Stomach (tissue), 9 donors: Measurements from ENCODE around the gene NIPAL3. TPM values are rescaled to one million over a fixed set of nuclear protein-coding genes. Genes with fewer than 3 reads are reported as not detected.

ENCODE experiments used
- DNase-seq, 2 donors: peaks; one replicate each; pipeline versions ENCODE4 v3.0.0 to v3.0.0-alpha.2; 2013 to 2019
- H3K27ac ChIP-seq, 5 donors: fragments of 200-600 bp in 4 of 5; sonication (generic) in 4 of 5; one replicate each; pipeline ENCODE4 v1.5.1; 2013 to 2019; ENCODE audit warnings: mild to moderate bottlenecking in 1 of 5, moderate library complexity in 1 of 5
- H3K27me3 ChIP-seq, 3 donors: fragments of 200-600 bp; sonication (generic); one replicate each; pipeline ENCODE4 v1.5.1; 2017 to 2019; ENCODE audit warnings: mixed run types in 1 of 3
- H3K36me3 ChIP-seq, 4 donors: fragments of 200-600 bp; sonication (generic); 1 replicate in 3 of 4; 2 replicates in 1 of 4; pipeline ENCODE4 v1.5.1; 2016 to 2019
- H3K4me1 ChIP-seq, 4 donors: fragments of 200-600 bp; sonication (generic); one replicate each; pipeline ENCODE4 v1.5.1; 2016 to 2019
- H3K4me3 ChIP-seq, 4 donors: fragments of 200-600 bp; sonication (generic) in 3 of 4; one replicate each; pipeline ENCODE4 v1.5.1; 2016 to 2019; ENCODE audit warnings: mild to moderate bottlenecking in 1 of 4
- H3K9me3 ChIP-seq, 4 donors: fragments of 200-600 bp; sonication (generic); one replicate each; pipeline ENCODE4 v1.5.1; 2016 to 2019
- CTCF ChIP-seq, 7 experiments: fragments of 450-650 bp in 4 of 7; fragments of 200-600 bp in 3 of 7; sonication (generic) in 3 of 7; IDR thresholded peaks; one replicate each; pipeline ENCODE4 v1.5.1; 2016 to 2019; ENCODE audit warnings: antibody characterized with exemption in 7 of 7, control low read depth in 2 of 7, mild to moderate bottlenecking in 1 of 7
- EP300 ChIP-seq: sonication (generic); formaldehyde crosslinking; IDR thresholded peaks from one replicate; pipeline ENCODE4 v1.6.1; 2017; ENCODE audit warnings: antibody characterized with exemption
- POLR2A ChIP-seq, 4 donors: fragments of 450-650 bp; IDR thresholded peaks; one replicate each; pipeline ENCODE4 v1.6.1; 2016; ENCODE audit warnings: antibody characterized with exemption in 4 of 4, control low read depth in 2 of 4, mild to moderate bottlenecking in 1 of 4, moderate library complexity in 1 of 4
- POLR2AphosphoS5 ChIP-seq, 3 donors: sonication (generic); formaldehyde crosslinking; IDR thresholded peaks; one replicate each; pipeline ENCODE4 v1.6.1; 2016; ENCODE audit warnings: antibody characterized with exemption in 3 of 3
- WGBS, 5 donors: extraction: QIAGEN DNeasy Blood & Tissue Kit in 3 of 5; methylation state at CpG; one replicate each; pipeline versions ENCODE4 v1.1.5 to v1.1.7; 2013 to 2018; 5-methylcytosine and 5-hydroxymethylcytosine counted together
- intact Hi-C: fragments of 100-400 bp; cut with DNase I; formaldehyde crosslinking; loops from one replicate; pipeline ENCODE4 v1.15.1; 2023; ENCODE audit warnings: low total_unique reads
- polyA plus RNA-seq, 3 donors: library from polyadenylated mRNA; stranded (reverse); fragments of 200-250 nt; gene quantifications; one replicate each; pipeline ENCODE4 v1.2.3, GENCODE V29; 2013
- total RNA-seq, 5 donors: library from RNA; depleted of rRNA; stranded (reverse); fragments of >200 nt; gene quantifications; one replicate each; pipeline versions ENCODE4 v1.1.0 to v1.2.3, GENCODE V29; 2014 to 2016
- donor health status: healthy with polysubstance abuse.
- donor health status: Bipolar disorder and iron deficiency.
- donor health status: healthy.

The NIPAL3 gene
- total and polyA plus RNA-seq, 8 donors: 3.2 to 122 (median 19.1) TPM

- H3K36me3 ChIP-seq: peaks cover 15 to 100% (median 87%) of the 10 kb centered on the region in 4 donors
These were observed 36.1 kb downstream of the NIPAL3 start for GRCh38 chr1:24451746-24452145.

GRCh38 chr1:24452922-24453485 is 37.4 kb downstream of the NIPAL3 start:
- TF ChIP-seq EP300 (no peak), POLR2AphosphoS5 (IDR thresholded peaks at IDR 0.05) (no peak)
- no peaks in the 10 kb centered on the region for H3K9me3 ChIP-seq
- intact Hi-C loops: no loop called here
- 82 to 93% (median 88%) methylated on average over 8 of the region's 8 CpGs for WGBS, 5 donors
- H3K27me3 ChIP-seq: no peaks in the 10 kb centered on the region
- H3K4me3 ChIP-seq: no peak overlapping the region
- DNase-seq: no peak
- H3K4me1 ChIP-seq: no peaks in the 10 kb centered on the region
- H3K27ac ChIP-seq: no peak overlapping the region
- H3K36me3 ChIP-seq: peaks cover 24 to 100% (median 92%) of the 10 kb centered on the region in 4 donors

More at GRCh38 chr1:24451746-24452145, 36.1 kb downstream of the NIPAL3 start:
- 84 to 91% (median 90%) methylated on average over 3 of the region's 3 CpGs for WGBS, 5 donors
- TF ChIP-seq POLR2A (IDR thresholded peaks at IDR 0.05) (no peak), POLR2AphosphoS5 (IDR thresholded peaks at IDR 0.05) (no peak), EP300 (no peak), CTCF (IDR thresholded peaks at IDR 0.05) (no peak)
- Histone ChIP-seq H3K9me3 (no peaks in the 10 kb centered on the region), H3K27ac (no peak overlapping the region), H3K4me1 (no peaks in the 10 kb centered on the region), H3K27me3 (no peaks in the 10 kb centered on the region), H3K4me3 (no peak overlapping the region)
- intact Hi-C loops: no loop called here
- no peak for DNase-seq

GRCh38 chr1:24454673-24455072 is 39.1 kb downstream of the NIPAL3 start:
- DNase-seq: no peak
- TF ChIP-seq CTCF (IDR thresholded peaks at IDR 0.05) (no peak), EP300 (no peak), POLR2A (IDR thresholded peaks at IDR 0.05) (no peak), POLR2AphosphoS5 (IDR thresholded peaks at IDR 0.05) (no peak)
- H3K9me3 ChIP-seq: no peaks in the 10 kb centered on the region
- 82 to 89% (median 86%) methylated on average over 5 of the region's 5 CpGs for WGBS, 5 donors
- peaks cover 31 to 100% (median 95%) of the 10 kb centered on the region in 4 donors for H3K36me3 ChIP-seq
- H3K4me1 ChIP-seq: no peaks in the 10 kb centered on the region
- no peak overlapping the region for H3K27ac ChIP-seq
- H3K27me3 ChIP-seq: no peaks in the 10 kb centered on the region
- H3K4me3 ChIP-seq: no peak overlapping the region
- intact Hi-C loops: no loop called here

GRCh38 chr1:24455272-24455671 is 39.7 kb downstream of the NIPAL3 start:
- TF ChIP-seq EP300 (no peak), CTCF (IDR thresholded peaks at IDR 0.05) (no peak), POLR2AphosphoS5 (IDR thresholded peaks at IDR 0.05) (no peak), POLR2A (IDR thresholded peaks at IDR 0.05) (no peak)
- DNase-seq: no peak
- intact Hi-C loops: no loop called here
- 95 to 97% (median 97%) methylated on average over 5 of the region's 5 CpGs for WGBS, 5 donors
- Histone ChIP-seq H3K27ac (no peak overlapping the region), H3K36me3 (peaks cover 25 to 100% (median 95%) of the 10 kb centered on the region in 4 donors), H3K4me1 (no peaks in the 10 kb centered on the region), H3K27me3 (no peaks in the 10 kb centered on the region), H3K9me3 (no peaks in the 10 kb centered on the region), H3K4me3 (no peak overlapping the region)

DNA sequence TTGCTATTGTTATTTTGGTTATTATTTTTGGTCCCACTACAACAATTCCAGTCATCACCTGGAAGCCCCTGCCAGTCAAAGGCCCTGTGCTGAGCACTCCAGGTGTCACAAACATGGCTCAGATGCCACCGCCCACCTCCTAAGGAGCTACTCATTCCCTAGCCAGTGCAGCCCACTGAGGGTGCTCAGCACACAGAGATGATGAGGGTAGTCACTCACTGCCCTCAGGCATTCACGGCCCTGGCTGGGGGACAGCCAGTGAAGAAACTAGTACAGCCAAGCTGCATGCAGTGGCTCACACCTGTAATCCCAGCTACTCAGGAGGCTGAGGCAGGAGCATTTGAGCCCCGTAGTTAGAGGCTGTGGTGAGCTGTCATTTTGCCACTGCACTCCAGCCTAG is 42.3 kb downstream of the NIPAL3 start:
- intact Hi-C loops: no loop called here
- WGBS, 5 donors: 90 to 98% (median 95%) methylated on average over 3 of the region's 3 CpGs
- peaks cover 25 to 97% (median 91%) of the 10 kb centered on the region in 4 donors for H3K36me3 ChIP-seq

More for the DNA sequence above, 42.3 kb downstream of the NIPAL3 start:
- Histone ChIP-seq H3K27ac (no peak overlapping the region), H3K4me3 (no peak overlapping the region), H3K4me1 (no peaks in the 10 kb centered on the region), H3K27me3 (no peaks in the 10 kb centered on the region), H3K9me3 (no peaks in the 10 kb centered on the region)
- DNase-seq: no peak
- TF ChIP-seq EP300 (no peak), CTCF (IDR thresholded peaks at IDR 0.05) (no peak), POLR2A (IDR thresholded peaks at IDR 0.05) (no peak), POLR2AphosphoS5 (IDR thresholded peaks at IDR 0.05) (no peak)
